HG02678 (cell line): ENCODE data around the gene ERO1B.

ENCODE experiments used
- ATAC-seq: cut with Tn5 transposase; IDR thresholded peaks from one replicate; pipeline ENCODE4 v1.9.1; 2021; ENCODE audit warnings: mild to moderate bottlenecking, moderate library complexity; ENCODE audit not compliant: unreplicated experiment

The ERO1B gene

DNA sequence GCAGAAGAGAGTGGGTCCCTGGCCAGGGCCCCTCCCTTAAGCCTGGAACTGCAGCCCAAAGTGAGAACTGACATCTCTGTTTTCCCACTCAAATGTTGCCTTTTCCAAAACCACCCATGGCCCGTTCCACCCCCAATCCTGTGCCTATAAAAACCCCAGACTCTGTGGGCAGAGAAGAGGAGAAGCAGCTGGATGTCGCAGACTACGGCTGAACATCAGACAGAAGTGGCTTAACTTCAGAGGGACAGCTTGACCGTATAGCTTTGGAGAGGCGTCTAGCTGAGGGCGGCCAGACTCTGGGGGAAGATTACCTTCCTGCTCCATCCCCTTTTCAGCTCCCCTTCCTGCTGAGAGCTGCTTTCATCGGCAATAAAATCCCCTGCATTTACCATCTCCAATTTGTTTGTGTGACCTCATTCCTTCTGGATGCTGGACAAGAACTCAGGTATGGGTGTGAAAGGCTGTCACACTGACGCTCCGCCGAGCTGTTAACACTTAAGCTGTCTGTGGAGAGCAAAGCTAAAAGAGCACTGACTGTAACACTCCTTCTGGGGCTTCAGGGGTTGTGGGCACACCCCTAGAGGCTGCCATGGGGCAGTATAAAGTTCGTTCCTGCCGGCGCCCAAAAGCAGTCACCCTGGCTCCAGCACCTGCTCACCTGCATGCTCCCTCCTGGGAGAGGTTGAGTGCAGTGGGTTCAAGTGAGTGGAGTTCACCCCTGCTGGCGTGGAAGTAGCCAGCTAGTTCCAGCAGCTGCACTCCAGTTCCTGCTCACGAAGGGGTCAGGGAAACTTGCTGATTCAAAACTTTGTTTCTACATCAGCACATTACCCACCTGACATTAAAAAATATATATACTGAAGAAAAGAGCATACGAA lies 19.6 kb upstream of the ERO1B start:
- no peak for ATAC-seq

DNA sequence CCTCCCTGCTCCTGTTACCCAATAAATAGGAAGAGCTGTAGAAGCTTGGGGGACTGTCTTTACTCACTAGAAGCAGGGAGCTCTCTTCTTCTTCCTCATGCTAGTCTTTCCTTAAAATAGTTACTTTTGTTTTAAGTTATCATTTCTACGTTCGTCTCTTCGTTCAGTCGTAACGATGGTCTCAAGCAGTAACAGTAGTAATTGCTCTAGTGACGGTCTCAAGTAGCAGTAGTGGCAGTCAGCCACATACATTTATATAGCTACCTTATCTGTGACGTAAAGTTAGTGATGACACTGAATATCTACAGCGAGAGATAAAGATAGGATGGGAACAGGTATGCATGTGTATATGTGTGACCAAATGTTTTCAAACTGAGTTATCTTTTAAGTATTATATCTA lies 15.4 kb upstream of the ERO1B start:
- no peak for ATAC-seq

DNA sequence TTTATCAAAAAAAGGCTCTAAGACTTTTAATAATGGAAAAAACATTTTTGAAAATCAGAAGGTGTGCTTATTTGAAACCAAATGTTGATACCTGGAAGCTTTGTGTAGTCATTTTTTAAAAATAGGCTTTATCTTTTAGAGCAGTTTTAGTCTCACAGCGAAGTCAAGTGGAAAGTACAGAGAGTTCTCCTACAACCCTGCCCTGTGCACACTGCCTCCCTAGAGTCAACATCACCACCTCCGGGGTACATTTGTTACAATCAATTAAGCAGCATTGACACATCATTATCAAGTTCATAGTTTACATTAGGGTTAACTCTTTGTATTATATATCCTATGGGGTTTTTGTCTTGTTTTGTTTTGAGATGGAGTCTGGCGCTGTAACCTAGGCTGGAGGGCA lies 10.7 kb upstream of the ERO1B start:
- ATAC-seq, result no peak

- no peak for ATAC-seq
Observed at GRCh38 chr1:236289492-236290131, 7.9 kb upstream of the ERO1B start.

- no peak for ATAC-seq
Observed at GRCh38 chr1:236288620-236288976, 6.8 kb upstream of the ERO1B start.

- ATAC-seq, result no peak
Observed at GRCh38 chr1:236287757-236288619, 6.2 kb upstream of the ERO1B start.

DNA sequence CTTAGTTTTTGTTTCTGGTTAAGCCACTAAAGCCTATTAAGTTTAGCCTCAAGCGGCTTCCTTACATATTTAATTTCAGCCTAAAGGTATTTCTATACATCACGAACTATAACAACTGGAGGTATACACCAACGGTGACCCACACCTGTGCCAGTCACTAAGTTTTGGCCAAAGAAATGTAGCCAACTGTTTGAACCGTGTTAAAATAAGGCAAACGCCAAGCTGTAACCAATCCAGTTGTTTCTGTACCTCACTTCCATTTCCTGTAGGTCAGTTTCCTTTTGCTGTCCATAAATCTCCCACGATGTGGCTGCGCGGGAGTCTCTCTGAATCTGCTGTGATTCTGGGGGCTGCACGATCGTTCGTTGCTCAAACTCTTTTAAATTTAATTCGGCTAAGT lies 5.6 kb upstream of the ERO1B start:
- ATAC-seq, result no peak

DNA sequence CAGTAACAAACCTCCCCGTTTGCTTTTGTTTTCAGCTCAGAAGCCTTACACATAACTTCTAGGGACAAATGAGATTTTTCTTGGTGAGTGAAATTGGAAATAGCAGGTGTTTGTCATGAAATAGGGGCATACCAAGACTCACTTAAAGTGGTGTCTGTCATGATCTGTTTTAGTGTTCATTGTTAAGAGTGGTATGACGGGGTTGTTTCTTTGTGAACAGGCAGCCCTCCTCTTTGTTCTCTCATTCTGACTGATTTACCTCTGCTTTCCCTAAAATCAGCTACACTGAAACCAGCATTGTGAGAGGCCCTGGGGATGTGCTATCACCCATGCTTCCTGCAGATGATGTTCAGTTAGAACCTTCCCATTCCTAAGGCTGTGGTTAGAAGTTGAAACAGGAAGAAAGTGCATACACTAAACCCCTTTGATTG lies 2.5 kb upstream of the ERO1B start:
- ATAC-seq, result peak; percentile 49

DNA sequence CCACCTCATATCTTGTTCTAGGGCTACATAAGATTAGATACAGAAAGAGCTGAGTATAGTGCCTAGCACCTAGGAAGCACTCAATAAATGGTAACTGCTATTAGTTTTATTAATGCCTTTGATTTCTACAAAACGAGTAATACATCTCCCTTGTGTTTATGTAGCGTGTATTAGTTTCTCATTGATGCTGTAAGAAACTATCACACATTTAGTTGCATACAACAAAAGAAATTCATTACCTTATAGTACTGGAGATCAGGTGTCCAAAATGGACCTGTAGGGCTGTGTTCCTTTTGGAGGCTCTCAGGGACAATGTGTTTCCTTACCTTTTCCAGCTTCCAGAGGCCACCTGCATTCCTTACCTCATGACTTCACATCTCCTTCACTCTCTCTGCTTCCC lies 961 bp upstream of the ERO1B start:
- no peak for ATAC-seq

GRCh38 chr1:236282425-236282716 lies 613 bp upstream of the ERO1B start:
- peak; percentile 9 for ATAC-seq

GRCh38 chr1:236281198-236281653 lies 532 bp downstream of the ERO1B start:
- ATAC-seq, result peak; percentile 17

GRCh38 chr1:236280438-236281197 lies 1.1 kb downstream of the ERO1B start:
- no peak for ATAC-seq

- ATAC-seq, result no peak
Observed at GRCh38 chr1:236275586-236275985, 6.2 kb downstream of the ERO1B start.

GRCh38 chr1:236275061-236275460 lies 6.7 kb downstream of the ERO1B start:
- no peak for ATAC-seq

- ATAC-seq, result no peak
Observed at GRCh38 chr1:236273358-236273757, 8.4 kb downstream of the ERO1B start.

DNA sequence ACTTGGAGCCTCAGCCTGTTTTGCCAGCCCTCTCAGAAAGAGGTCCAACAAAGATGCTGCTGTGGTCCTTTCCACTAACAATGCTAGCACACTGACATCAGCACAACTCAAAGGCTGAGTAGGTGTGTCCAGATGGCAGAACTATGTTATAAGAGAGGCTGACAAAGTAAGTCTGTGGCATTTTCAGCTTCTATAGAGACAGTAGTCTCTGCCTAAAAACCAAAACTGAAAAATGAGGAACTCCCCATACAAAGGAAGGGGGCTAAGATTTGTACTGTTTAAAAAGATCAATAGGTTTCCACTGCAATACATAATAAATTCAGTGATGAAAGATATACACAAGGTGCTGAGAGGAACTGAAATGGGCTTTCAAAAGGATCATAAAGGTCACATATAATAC lies 12.3 kb downstream of the ERO1B start:
- ATAC-seq, result no peak

DNA sequence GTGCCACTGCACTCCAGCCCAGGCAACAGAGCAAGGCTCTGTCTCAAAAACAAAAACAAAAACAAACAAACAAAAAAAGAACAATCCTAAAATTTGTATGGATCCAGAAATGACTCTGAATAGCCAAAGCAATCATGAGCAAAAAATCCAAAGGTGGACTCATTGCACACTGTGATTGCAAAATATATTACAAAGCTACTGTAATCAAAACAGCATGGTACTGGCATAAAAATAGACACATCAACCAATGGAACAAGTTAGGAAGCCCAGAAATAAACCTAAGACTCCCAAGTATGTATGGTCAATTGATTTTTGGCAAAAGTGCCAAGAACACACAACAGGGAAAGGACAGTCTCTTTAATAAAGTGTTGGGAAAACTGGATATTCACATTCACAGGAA lies 19.9 kb downstream of the ERO1B start:
- no peak for ATAC-seq

GRCh38 chr1:236261033-236261432 lies 20.7 kb downstream of the ERO1B start:
- no peak for ATAC-seq

DNA sequence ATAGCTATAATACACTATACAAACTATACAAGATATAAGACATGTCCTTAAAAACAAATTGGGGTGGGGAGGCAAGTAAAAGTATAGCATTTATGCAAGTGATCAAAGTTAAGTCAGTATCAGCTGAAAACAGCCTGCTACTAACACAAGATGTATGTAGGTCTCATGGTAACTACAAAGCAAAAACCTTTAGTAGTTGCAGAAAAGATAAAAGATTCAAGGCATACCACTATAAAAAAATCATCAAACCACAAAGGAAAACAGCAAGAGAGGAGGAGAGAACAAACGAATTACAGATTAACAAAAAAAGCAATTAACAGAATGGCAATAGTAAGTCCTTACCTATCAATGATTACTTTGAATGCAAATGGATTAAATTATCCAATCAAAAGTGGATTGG lies 22.7 kb downstream of the ERO1B start:
- no peak for ATAC-seq

- ATAC-seq, result no peak
Observed at GRCh38 chr1:236258114-236258622, 23.6 kb downstream of the ERO1B start.

DNA sequence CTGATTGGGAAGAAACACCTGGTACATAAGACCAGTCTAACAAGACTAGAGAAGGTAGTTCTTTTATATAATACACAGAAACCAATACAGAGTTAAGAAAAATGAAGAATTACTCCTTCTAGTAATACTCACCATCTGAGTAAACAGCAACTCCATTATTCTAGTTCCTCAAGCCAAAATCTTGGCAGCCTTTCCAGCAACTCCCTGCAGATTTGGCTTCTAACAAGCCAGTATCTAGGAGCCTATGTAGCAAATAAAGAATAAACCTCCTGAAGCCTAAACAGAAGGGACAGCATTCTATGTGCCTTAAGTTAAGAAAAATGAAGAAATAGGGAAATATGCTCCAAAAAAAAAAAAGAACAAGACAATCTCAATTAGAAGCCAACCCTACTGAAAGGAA lies 24.5 kb downstream of the ERO1B start:
- no peak for ATAC-seq
